GM23338 (cell line): Measurements from ENCODE around the gene PPP2R2B. TPM values are rescaled to one million over a fixed set of nuclear protein-coding genes. Genes with fewer than 3 reads are reported as not detected.

Source experiments
- ATAC-seq: fragments of 200-7000 bp; cut with Tn5 transposase; 3 replicates; pipeline ENCODE4 v1.9.1; 2020
- DNase-seq: peaks from one replicate; pipeline ENCODE4 v3.0.0-alpha.2; 2015; ENCODE audit warnings: low spot score
- H2AFZ ChIP-seq: fragments of 200-600 bp; sonication (generic); 2 replicates; pipeline ENCODE4 v1.8.0; 2016; ENCODE audit warnings: antibody characterized with exemption, mild to moderate bottlenecking, moderate library complexity
- H3F3A ChIP-seq: fragments of 200-600 bp; sonication (generic); replicated peaks from 2 replicates; pipeline ENCODE4 v1.8.0; 2017; ENCODE audit warnings: antibody characterized with exemption, mixed run types, low read depth
- H3K27ac ChIP-seq: fragments of 200-600 bp; sonication (generic); 2 replicates; pipeline ENCODE4 v1.6.1; 2016; ENCODE audit warnings: low read depth
- H3K27me3 ChIP-seq: fragments of 200-600 bp; sonication (generic); 2 replicates; pipeline ENCODE4 v1.8.0; 2016; ENCODE audit warnings: mild to moderate bottlenecking, mixed run types, moderate library complexity; ENCODE audit not compliant: insufficient read depth
- H3K36me3 ChIP-seq: fragments of 200-600 bp; sonication (generic); 2 replicates; pipeline ENCODE4 v1.8.0; 2016; ENCODE audit warnings: mild to moderate bottlenecking; ENCODE audit not compliant: insufficient read depth
- H3K4me1 ChIP-seq: fragments of 200-600 bp; sonication (generic); 2 replicates; pipeline ENCODE4 v1.8.0; 2016; ENCODE audit warnings: mild to moderate bottlenecking, moderate library complexity; ENCODE audit not compliant: insufficient read depth
- H3K4me2 ChIP-seq: fragments of 200-600 bp; sonication (generic); 2 replicates; pipeline ENCODE4 v1.7.1; 2017; ENCODE audit warnings: mixed run types
- H3K4me3 ChIP-seq: fragments of 200-600 bp; sonication (generic); 2 replicates; pipeline ENCODE4 v1.6.1; 2016; ENCODE audit warnings: mixed run types
- H3K79me2 ChIP-seq: fragments of 200-600 bp; sonication (generic); replicated peaks from 2 replicates; pipeline ENCODE4 v1.8.0; 2017; ENCODE audit warnings: mild to moderate bottlenecking; ENCODE audit not compliant: insufficient read depth
- H3K9me2 ChIP-seq: fragments of 200-600 bp; sonication (generic); 2 replicates; pipeline ENCODE4 v1.8.0; 2017; ENCODE audit not compliant: insufficient read depth
- H4K20me1 ChIP-seq: fragments of 200-600 bp; sonication (generic); replicated peaks from 2 replicates; pipeline ENCODE4 v1.8.0; 2017; ENCODE audit warnings: mild to moderate bottlenecking; ENCODE audit not compliant: insufficient read depth
- H3K27ac Mint-ChIP-seq: 2 replicates; pipeline ENCODE4 v1.8.0; 2020; ENCODE audit warnings: inconsistent platforms, mild to moderate bottlenecking, moderate library complexity, mixed read lengths
- H3K27me3 Mint-ChIP-seq: 3 replicates; pipeline ENCODE4 v1.8.0; 2022; ENCODE audit warnings: low read depth, mild to moderate bottlenecking, moderate library complexity, mixed read lengths, inconsistent platforms; ENCODE audit not compliant: insufficient read depth, poor library complexity
- H3K36me3 Mint-ChIP-seq: 3 replicates; pipeline ENCODE4 v1.8.0; 2021; ENCODE audit warnings: low read depth, mild to moderate bottlenecking, inconsistent platforms, moderate library complexity, mixed read lengths
- H3K4me1 Mint-ChIP-seq: 3 replicates; pipeline ENCODE4 v1.8.0; 2020; ENCODE audit warnings: mild to moderate bottlenecking, inconsistent platforms, mixed read lengths
- H3K4me3 Mint-ChIP-seq: 3 replicates; pipeline ENCODE4 v1.8.0; 2021; ENCODE audit warnings: moderate library complexity, mild to moderate bottlenecking, inconsistent platforms, mixed read lengths
- H3K9me3 Mint-ChIP-seq: 3 replicates; pipeline ENCODE4 v1.8.0; 2020; ENCODE audit warnings: moderate library complexity, mild to moderate bottlenecking, inconsistent platforms, mixed read lengths
- CREB1 ChIP-seq: fragments of 250-450 bp; sonication (Bioruptor Pico); IDR thresholded peaks from 2 replicates; pipeline ENCODE4 v1.5.0; 2020; ENCODE audit warnings: low read depth, mild to moderate bottlenecking, moderate library complexity
- EZH2 ChIP-seq: fragments of 200-600 bp; sonication (generic); IDR thresholded peaks from one replicate; pipeline ENCODE4 v1.8.0; 2017; ENCODE audit warnings: antibody characterized with exemption, mild to moderate bottlenecking, low read depth; ENCODE audit not compliant: unreplicated experiment
- EZH2phosphoT487 ChIP-seq: fragments of 200-600 bp; sonication (generic); IDR thresholded peaks from one replicate; pipeline ENCODE4 v1.8.1; 2018; ENCODE audit warnings: antibody characterized with exemption; ENCODE audit not compliant: unreplicated experiment
- JUNB ChIP-seq: IDR thresholded peaks from one replicate; pipeline ENCODE4 v1.6.1; 2016; ENCODE audit warnings: antibody characterized with exemption; ENCODE audit not compliant: unreplicated experiment
- NANOG ChIP-seq: IDR thresholded peaks from 2 replicates; pipeline ENCODE4 v1.6.1; 2016; ENCODE audit warnings: antibody characterized with exemption, borderline replicate concordance
- POLR2AphosphoS5 ChIP-seq: IDR thresholded peaks from 2 replicates; pipeline ENCODE4 v1.6.1; 2016; ENCODE audit warnings: antibody characterized with exemption, low read depth
- STAT1 ChIP-seq: IDR thresholded peaks from one replicate; pipeline ENCODE4 v1.6.1; 2016; ENCODE audit warnings: antibody characterized with exemption; ENCODE audit not compliant: unreplicated experiment
- ZNF114 ChIP-seq: fragments of 250-450 bp; sonication (Bioruptor Pico); IDR thresholded peaks from 2 replicates; pipeline ENCODE4 v1.5.0; 2020; ENCODE audit warnings: mild to moderate bottlenecking, moderate library complexity
- ZNF331 ChIP-seq: fragments of 250-450 bp; sonication (Bioruptor Pico); IDR thresholded peaks from 2 replicates; pipeline ENCODE4 v1.5.0; 2020; ENCODE audit warnings: low read depth, mild to moderate bottlenecking, moderate library complexity
- polyA plus RNA-seq: library from polyadenylated mRNA; unstranded; fragments of >200 nt; fragmentation: Nextera tagmentation; extraction: Ambion mirVana; gene quantifications from 2 replicates; pipeline ENCODE4 v1.2.1, GENCODE V29; 2016
- total RNA-seq: library from RNA; depleted of rRNA; stranded (reverse); fragments of >200 nt; shearing (Covaris generic); gene quantifications from 2 replicates; pipeline ENCODE4 v1.2.3, GENCODE V29; 2014
- TF ChIP-seq, protein P1 (sequence below), 2 experiments: fragments of 200-600 bp in 1 of 2; sonication (generic) in 1 of 2; conservative IDR thresholded peaks; 2 replicates each; pipeline versions ENCODE4 v1.5.1 to v1.6.1; 2016 to 2017; ENCODE audit warnings: antibody characterized with exemption in 2 of 2, low read depth in 2 of 2, mild to moderate bottlenecking in 2 of 2, moderate library complexity in 1 of 2
- TF ChIP-seq, protein P2 (sequence below): IDR thresholded peaks from 2 replicates; pipeline ENCODE4 v1.6.1; 2016; ENCODE audit warnings: antibody characterized with exemption
- TF ChIP-seq, protein P3 (sequence below): IDR thresholded peaks from one replicate; pipeline ENCODE4 v1.6.1; 2018; ENCODE audit warnings: antibody characterized with exemption; ENCODE audit not compliant: unreplicated experiment
- TF ChIP-seq, protein P4 (sequence below): fragments of 250-450 bp; sonication (Bioruptor Pico); IDR thresholded peaks from 2 replicates; pipeline ENCODE4 v1.5.0; 2020; ENCODE audit warnings: mild to moderate bottlenecking, moderate library complexity

PPP2R2B gene
- total and polyA plus RNA-seq, 2 experiments from 2014 or later = 21.3 to 33.9 TPM

DNA sequence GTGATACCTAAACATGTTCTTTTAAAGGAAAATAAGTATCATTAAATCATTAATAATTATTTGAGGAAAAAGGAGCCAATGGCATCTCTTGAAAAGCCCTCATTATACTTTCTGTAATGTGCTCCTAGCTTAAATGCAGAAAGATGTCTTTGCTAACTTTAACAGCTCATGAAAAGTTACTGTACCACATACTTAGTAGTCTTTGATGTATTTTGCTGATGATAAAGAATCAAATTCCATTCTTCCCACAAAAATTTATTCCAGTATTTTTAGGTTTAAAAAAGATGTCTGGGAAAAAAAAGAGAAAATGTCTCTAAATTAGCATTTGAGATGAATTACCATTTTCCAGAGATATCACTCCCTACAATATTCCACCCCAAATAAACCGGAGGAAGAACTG lies 112.5 kb downstream of the PPP2R2B start:
- Mint-ChIP-seq H3K9me3 (no peaks in the 10 kb centered on the region), H3K27me3 (no peaks in the 10 kb centered on the region), H3K4me3 (no peak overlapping the region), H3K27ac (no peak overlapping the region), H3K4me1 (peaks cover 4% of the 10 kb centered on the region), H3K36me3 (no peaks in the 10 kb centered on the region; the same call in 2 of the 3 replicates)
- no peak for DNase-seq
- Histone ChIP-seq H3K4me1 (0 out of 2 replicates have a peak, but pooled peaks cover 3% of the 10 kb centered on the region), H3K4me3 (no peak overlapping the region), H3K4me2 (no peak overlapping the region), H3K79me2 (no peaks in the 10 kb centered on the region), H3K27me3 (no peaks in the 10 kb centered on the region), H3K36me3 (no peaks in the 10 kb centered on the region), H4K20me1 (no peaks in the 10 kb centered on the region), H2AFZ (no peak overlapping the region), H3F3A (no peaks in the 10 kb centered on the region), H3K9me2 (no peaks in the 10 kb centered on the region), H3K27ac (no peak overlapping the region)
- no peak for ATAC-seq
- TF ChIP-seq, protein P1, sequence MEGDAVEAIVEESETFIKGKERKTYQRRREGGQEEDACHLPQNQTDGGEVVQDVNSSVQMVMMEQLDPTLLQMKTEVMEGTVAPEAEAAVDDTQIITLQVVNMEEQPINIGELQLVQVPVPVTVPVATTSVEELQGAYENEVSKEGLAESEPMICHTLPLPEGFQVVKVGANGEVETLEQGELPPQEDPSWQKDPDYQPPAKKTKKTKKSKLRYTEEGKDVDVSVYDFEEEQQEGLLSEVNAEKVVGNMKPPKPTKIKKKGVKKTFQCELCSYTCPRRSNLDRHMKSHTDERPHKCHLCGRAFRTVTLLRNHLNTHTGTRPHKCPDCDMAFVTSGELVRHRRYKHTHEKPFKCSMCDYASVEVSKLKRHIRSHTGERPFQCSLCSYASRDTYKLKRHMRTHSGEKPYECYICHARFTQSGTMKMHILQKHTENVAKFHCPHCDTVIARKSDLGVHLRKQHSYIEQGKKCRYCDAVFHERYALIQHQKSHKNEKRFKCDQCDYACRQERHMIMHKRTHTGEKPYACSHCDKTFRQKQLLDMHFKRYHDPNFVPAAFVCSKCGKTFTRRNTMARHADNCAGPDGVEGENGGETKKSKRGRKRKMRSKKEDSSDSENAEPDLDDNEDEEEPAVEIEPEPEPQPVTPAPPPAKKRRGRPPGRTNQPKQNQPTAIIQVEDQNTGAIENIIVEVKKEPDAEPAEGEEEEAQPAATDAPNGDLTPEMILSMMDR (conservative IDR thresholded peaks at IDR 0.05; ENCODE audit: low read depth in 2 of 2) = no peak
- no peak for TF ChIP-seq CREB1 (CRISPR knock-in tag)
- TF ChIP-seq STAT1 = no peak
- TF ChIP-seq EZH2phosphoT487 = no peak
- TF ChIP-seq POLR2AphosphoS5 = no peak
- TF ChIP-seq JUNB = no peak
- no peak for TF ChIP-seq ZNF331 (CRISPR knock-in tag)
- TF ChIP-seq EZH2 = no peak
- TF ChIP-seq ZNF114 (CRISPR knock-in tag) = no peak
- TF ChIP-seq, protein P2, sequence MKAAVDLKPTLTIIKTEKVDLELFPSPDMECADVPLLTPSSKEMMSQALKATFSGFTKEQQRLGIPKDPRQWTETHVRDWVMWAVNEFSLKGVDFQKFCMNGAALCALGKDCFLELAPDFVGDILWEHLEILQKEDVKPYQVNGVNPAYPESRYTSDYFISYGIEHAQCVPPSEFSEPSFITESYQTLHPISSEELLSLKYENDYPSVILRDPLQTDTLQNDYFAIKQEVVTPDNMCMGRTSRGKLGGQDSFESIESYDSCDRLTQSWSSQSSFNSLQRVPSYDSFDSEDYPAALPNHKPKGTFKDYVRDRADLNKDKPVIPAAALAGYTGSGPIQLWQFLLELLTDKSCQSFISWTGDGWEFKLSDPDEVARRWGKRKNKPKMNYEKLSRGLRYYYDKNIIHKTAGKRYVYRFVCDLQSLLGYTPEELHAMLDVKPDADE = no peak
- TF ChIP-seq, protein P3, sequence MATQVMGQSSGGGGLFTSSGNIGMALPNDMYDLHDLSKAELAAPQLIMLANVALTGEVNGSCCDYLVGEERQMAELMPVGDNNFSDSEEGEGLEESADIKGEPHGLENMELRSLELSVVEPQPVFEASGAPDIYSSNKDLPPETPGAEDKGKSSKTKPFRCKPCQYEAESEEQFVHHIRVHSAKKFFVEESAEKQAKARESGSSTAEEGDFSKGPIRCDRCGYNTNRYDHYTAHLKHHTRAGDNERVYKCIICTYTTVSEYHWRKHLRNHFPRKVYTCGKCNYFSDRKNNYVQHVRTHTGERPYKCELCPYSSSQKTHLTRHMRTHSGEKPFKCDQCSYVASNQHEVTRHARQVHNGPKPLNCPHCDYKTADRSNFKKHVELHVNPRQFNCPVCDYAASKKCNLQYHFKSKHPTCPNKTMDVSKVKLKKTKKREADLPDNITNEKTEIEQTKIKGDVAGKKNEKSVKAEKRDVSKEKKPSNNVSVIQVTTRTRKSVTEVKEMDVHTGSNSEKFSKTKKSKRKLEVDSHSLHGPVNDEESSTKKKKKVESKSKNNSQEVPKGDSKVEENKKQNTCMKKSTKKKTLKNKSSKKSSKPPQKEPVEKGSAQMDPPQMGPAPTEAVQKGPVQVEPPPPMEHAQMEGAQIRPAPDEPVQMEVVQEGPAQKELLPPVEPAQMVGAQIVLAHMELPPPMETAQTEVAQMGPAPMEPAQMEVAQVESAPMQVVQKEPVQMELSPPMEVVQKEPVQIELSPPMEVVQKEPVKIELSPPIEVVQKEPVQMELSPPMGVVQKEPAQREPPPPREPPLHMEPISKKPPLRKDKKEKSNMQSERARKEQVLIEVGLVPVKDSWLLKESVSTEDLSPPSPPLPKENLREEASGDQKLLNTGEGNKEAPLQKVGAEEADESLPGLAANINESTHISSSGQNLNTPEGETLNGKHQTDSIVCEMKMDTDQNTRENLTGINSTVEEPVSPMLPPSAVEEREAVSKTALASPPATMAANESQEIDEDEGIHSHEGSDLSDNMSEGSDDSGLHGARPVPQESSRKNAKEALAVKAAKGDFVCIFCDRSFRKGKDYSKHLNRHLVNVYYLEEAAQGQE = no peak
- TF ChIP-seq, protein P4, sequence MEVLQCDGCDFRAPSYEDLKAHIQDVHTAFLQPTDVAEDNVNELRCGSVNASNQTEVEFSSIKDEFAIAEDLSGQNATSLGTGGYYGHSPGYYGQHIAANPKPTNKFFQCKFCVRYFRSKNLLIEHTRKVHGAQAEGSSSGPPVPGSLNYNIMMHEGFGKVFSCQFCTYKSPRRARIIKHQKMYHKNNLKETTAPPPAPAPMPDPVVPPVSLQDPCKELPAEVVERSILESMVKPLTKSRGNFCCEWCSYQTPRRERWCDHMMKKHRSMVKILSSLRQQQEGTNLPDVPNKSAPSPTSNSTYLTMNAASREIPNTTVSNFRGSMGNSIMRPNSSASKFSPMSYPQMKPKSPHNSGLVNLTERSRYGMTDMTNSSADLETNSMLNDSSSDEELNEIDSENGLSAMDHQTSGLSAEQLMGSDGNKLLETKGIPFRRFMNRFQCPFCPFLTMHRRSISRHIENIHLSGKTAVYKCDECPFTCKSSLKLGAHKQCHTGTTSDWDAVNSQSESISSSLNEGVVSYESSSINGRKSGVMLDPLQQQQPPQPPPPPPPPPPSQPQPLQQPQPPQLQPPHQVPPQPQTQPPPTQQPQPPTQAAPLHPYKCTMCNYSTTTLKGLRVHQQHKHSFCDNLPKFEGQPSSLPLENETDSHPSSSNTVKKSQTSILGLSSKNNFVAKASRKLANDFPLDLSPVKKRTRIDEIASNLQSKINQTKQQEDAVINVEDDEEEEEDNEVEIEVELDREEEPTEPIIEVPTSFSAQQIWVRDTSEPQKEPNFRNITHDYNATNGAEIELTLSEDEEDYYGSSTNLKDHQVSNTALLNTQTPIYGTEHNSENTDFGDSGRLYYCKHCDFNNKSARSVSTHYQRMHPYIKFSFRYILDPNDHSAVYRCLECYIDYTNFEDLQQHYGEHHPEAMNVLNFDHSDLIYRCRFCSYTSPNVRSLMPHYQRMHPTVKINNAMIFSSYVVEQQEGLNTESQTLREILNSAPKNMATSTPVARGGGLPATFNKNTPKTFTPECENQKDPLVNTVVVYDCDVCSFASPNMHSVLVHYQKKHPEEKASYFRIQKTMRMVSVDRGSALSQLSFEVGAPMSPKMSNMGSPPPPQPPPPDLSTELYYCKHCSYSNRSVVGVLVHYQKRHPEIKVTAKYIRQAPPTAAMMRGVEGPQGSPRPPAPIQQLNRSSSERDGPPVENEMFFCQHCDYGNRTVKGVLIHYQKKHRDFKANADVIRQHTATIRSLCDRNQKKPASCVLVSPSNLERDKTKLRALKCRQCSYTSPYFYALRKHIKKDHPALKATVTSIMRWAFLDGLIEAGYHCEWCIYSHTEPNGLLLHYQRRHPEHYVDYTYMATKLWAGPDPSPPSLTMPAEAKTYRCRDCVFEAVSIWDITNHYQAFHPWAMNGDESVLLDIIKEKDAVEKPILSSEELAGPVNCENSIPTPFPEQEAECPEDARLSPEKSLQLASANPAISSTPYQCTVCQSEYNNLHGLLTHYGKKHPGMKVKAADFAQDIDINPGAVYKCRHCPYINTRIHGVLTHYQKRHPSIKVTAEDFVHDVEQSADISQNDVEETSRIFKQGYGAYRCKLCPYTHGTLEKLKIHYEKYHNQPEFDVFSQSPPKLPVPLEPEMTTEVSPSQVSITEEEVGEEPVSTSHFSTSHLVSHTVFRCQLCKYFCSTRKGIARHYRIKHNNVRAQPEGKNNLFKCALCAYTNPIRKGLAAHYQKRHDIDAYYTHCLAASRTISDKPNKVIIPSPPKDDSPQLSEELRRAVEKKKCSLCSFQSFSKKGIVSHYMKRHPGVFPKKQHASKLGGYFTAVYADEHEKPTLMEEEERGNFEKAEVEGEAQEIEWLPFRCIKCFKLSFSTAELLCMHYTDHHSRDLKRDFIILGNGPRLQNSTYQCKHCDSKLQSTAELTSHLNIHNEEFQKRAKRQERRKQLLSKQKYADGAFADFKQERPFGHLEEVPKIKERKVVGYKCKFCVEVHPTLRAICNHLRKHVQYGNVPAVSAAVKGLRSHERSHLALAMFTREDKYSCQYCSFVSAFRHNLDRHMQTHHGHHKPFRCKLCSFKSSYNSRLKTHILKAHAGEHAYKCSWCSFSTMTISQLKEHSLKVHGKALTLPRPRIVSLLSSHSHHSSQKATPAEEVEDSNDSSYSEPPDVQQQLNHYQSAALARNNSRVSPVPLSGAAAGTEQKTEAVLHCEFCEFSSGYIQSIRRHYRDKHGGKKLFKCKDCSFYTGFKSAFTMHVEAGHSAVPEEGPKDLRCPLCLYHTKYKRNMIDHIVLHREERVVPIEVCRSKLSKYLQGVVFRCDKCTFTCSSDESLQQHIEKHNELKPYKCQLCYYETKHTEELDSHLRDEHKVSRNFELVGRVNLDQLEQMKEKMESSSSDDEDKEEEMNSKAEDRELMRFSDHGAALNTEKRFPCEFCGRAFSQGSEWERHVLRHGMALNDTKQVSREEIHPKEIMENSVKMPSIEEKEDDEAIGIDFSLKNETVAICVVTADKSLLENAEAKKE (CRISPR knock-in tag) = no peak
- no peak for TF ChIP-seq NANOG
